Activated naive CD4-positive, alpha-beta T cell treated with anti-CD3 and anti-CD28 coated beads for 36 hours (primary cell): ENCODE measurements around the gene CLK4. TPM values are rescaled to one million over a fixed set of nuclear protein-coding genes. Genes with fewer than 3 reads are reported as not detected.

Source experiments
- CTCF ChIA-PET: fragments of 350-600 bp; sonication (Branson Sonifier 250); formaldehyde crosslinking; loops from one replicate; lab custom pipeline; 2021; ENCODE audit warnings: antibody characterized with exemption; lab: Charles Lee
- DNase-seq: peaks from one replicate; pipeline ENCODE4 v3.0.0-alpha.2; 2020
- H3K27ac Mint-ChIP-seq: one replicate; pipeline ENCODE4 v1.8.0; 2021; ENCODE audit warnings: mild to moderate bottlenecking, mixed read lengths
- H3K27me3 Mint-ChIP-seq: one replicate; pipeline ENCODE4 v1.8.0; 2021; ENCODE audit warnings: low read depth, mixed read lengths
- H3K36me3 Mint-ChIP-seq: one replicate; pipeline ENCODE4 v1.8.0; 2021; ENCODE audit warnings: low read depth, mixed read lengths
- H3K4me1 Mint-ChIP-seq: one replicate; pipeline ENCODE4 v1.8.0; 2021; ENCODE audit warnings: low read depth, mixed read lengths
- H3K4me3 Mint-ChIP-seq: one replicate; pipeline ENCODE4 v1.8.0; 2021; ENCODE audit warnings: mild to moderate bottlenecking, moderate library complexity, mixed read lengths
- H3K9me3 Mint-ChIP-seq: one replicate; pipeline ENCODE4 v1.8.0; 2021; ENCODE audit warnings: mixed read lengths
- intact Hi-C: fragments of 100-400 bp; cut with micrococcal nuclease; formaldehyde crosslinking; loops from one replicate; pipeline ENCODE4 v1.15.1; 2023
- total RNA-seq, 2 experiments: library from RNA; stranded (reverse); gene quantifications; one replicate each; pipeline ENCODE4 v1.2.3, GENCODE V29; 2021

CLK4 gene
- total RNA-seq, result 10 to 100 TPM; 33.9 to 34.9 TPM

DNA sequence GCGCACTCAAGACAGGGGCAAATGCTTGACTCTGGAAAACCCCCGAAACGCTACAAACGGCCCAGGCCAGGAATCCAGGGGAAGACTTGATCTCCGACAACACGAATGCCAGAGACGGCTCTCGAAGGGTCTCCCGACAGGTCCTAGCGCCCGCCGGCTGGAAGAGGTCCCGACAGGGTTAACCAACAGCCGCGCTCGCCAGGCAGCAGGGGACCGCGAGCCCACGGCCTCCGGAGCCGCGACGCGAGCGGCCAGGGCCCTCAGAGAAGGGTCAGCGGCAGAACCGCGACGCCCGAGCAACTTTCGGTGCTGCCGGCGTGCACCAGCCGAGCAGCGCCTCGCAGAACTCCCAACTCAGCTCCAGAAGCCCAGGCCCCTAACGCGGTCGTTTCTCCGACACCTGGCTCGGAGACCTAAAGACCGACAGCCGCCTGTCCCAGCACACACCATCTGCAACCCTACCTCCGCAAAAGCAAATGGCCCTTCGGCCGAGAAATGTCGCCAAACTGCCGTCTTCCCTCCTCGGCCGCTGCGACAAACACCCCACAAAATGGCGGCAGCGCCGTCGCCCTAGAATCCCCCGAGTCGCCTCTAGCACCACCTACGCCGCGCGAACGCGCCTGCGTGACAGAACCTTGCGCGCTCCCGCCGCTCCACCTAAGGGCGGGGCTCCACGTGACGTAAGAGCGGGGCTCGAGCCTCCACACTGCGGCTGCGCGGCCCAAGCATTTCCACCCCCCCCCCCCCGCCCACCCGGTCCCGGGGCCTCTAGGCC, at the start of gene CLK4:
Gene CLK4, minus strand, starts transcription at position 567 of the 775 bp plus-strand sequence. CDS start 3,634 bp downstream, outside the sequence.
- Mint-ChIP-seq H3K27ac (peak within 1 kb of the TSS; percentile 95), H3K9me3 (no peaks in the 10 kb centered on the region), H3K4me3 (peak within 1 kb of the TSS; percentile 97), H3K4me1 (peaks cover 28% of the 10 kb centered on the region), H3K27me3 (no peaks in the 10 kb centered on the region), H3K36me3 (peaks cover 14% of the 10 kb centered on the region)
- intact Hi-C loops, result loop anchor here (1.0 to 10.0 kb wide), 8 partner anchors 104 to 1072 kb away; partner anchors contain the start of genes CANX, HNRNPH1, RUFY1 and TMED9
- DNase-seq, result peak; percentile 97
- CTCF ChIA-PET, result no interaction called here

DNA sequence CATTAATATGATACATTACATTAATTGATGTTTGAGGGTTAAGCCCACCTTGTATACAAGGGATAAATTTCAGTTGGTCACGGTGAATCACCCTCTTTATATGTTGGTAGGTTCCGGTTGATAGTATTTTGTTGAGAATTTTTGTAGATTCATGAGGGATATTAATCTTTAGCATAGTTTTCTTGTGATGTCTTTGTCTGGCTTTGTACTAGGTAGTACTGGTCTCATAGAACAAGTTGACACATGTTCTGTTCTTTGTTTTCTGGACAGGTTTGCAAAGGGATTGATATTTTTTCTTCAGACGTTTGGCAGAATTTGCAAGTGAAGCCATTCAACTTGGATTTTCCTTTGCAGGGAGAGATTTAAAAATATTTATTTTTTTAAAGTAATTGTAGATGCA, 49.1 kb upstream of the CLK4 start:
- H3K27ac Mint-ChIP-seq, result no peak overlapping the region
- H3K4me1 Mint-ChIP-seq, result peaks cover 7% of the 10 kb centered on the region
- no peaks in the 10 kb centered on the region for H3K36me3 Mint-ChIP-seq
- intact Hi-C loops, result no loop called here
- no peak for DNase-seq
- H3K27me3 Mint-ChIP-seq, result peaks cover 8% of the 10 kb centered on the region
- H3K4me3 Mint-ChIP-seq, result no peak overlapping the region
- H3K9me3 Mint-ChIP-seq, result no peaks in the 10 kb centered on the region
- CTCF ChIA-PET, result no interaction called here

DNA sequence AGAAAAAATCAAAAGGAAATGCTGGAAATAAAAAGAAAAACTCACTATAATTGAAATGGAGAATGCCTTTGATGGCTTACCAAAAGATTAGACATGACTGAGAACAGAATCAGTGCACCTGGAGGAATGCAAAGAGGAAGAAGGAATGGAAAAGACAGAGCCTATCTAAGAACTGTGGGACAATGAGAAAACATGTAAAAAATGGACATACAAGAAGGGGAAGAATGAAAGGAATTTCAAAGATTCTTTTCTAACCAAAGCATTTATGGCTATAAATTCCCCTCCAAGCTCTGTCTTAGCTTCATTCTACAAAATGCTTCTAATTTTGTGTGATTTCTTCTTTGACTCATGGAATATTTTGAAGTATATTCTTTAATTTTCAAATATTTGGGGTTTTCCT, 47.5 kb upstream of the CLK4 start:
- Mint-ChIP-seq H3K9me3 (no peaks in the 10 kb centered on the region), H3K27me3 (peaks cover 3% of the 10 kb centered on the region), H3K4me3 (no peak overlapping the region), H3K27ac (no peak overlapping the region), H3K4me1 (peaks cover 7% of the 10 kb centered on the region), H3K36me3 (no peaks in the 10 kb centered on the region)
- no peak for DNase-seq
- CTCF ChIA-PET, result no interaction called here
- intact Hi-C loops, result no loop called here

DNA sequence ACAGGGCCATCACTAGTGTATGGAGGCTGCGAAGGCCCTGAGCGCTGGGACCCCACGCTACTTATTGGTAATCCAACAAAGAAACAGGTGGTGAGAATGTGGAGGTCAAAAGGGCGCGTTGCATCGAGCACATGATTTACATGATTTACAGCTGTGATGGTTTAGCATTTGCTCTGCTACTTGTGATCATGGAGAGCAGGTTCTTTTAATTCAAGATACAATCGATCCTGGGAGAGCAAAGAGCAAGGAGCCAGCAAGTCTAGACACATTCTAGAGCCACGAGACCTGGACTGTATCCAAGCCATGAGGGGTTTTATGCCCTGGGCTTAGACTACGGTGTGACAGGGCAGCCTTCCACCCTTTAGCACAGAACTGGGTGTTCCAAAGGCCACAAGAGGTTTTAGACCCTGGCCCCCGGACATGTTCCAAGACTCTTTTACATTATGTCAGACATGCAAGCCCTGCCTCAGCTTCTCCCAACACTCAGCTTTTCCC, 47.0 kb upstream of the CLK4 start:
- peaks cover 7% of the 10 kb centered on the region for H3K4me1 Mint-ChIP-seq
- no peaks in the 10 kb centered on the region for H3K9me3 Mint-ChIP-seq
- H3K4me3 Mint-ChIP-seq, result no peak overlapping the region
- intact Hi-C loops, result no loop called here
- peaks cover 7% of the 10 kb centered on the region for H3K27me3 Mint-ChIP-seq
- CTCF ChIA-PET, result no interaction called here
- H3K27ac Mint-ChIP-seq, result no peak overlapping the region
- H3K36me3 Mint-ChIP-seq, result no peaks in the 10 kb centered on the region
- no peak for DNase-seq

DNA sequence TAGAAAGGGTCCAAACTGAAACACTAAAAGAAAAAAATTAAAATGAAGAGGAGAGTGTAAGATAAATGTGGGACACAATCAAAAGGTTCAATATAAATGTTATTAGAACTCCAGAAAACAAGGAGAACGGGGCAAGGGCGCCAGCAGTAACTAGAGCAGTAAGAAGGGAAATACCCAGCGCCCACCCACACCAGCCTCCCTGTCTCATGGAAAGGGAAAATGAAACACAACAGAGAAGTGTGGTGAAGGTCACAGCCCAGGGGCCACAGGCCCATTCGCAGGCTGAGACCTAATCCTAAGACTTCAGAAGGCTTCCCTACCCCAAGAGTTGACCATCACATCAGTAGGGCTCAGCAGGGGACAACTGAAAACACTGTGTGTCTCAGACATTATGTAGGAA, 45.8 kb upstream of the CLK4 start:
- no peak overlapping the region for H3K27ac Mint-ChIP-seq
- H3K9me3 Mint-ChIP-seq, result no peaks in the 10 kb centered on the region
- intact Hi-C loops, result no loop called here
- H3K4me3 Mint-ChIP-seq, result no peak overlapping the region
- peak; percentile 9 for DNase-seq
- CTCF ChIA-PET, result no interaction called here
- H3K27me3 Mint-ChIP-seq, result peaks cover 10% of the 10 kb centered on the region
- H3K4me1 Mint-ChIP-seq, result peaks cover 7% of the 10 kb centered on the region
- no peaks in the 10 kb centered on the region for H3K36me3 Mint-ChIP-seq

DNA sequence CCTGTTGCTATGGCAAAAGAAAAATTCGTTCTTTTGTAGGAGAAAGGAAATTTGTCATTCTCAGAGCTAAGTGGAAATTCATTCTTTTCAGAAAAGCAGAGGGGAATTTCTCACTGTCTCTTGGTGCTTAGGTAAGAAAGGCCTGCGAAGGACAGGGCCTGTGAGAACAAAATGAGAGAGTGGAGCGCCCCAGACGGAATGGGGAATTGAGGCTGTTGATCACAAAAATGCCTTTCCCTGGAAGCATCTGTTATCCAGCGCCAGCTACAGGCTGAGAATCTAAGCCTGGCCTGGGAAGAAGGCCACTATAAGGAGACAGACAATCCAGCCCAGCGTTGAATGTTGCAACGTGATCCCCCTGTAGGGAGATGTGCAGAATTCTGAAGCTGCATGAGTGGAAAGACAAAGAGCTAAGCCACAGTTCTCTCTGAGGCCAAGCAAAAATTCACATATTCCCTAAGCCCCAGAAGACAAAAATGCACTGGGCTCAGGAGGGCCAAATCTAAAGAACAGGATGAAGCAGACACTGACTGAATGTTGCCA, 44.8 kb upstream of the CLK4 start:
- Mint-ChIP-seq H3K4me3 (no peak overlapping the region), H3K4me1 (peaks cover 7% of the 10 kb centered on the region), H3K36me3 (no peaks in the 10 kb centered on the region), H3K27me3 (peaks cover 6% of the 10 kb centered on the region), H3K9me3 (no peaks in the 10 kb centered on the region), H3K27ac (no peak overlapping the region)
- CTCF ChIA-PET, result no interaction called here
- intact Hi-C loops, result no loop called here
- DNase-seq, result no peak

DNA sequence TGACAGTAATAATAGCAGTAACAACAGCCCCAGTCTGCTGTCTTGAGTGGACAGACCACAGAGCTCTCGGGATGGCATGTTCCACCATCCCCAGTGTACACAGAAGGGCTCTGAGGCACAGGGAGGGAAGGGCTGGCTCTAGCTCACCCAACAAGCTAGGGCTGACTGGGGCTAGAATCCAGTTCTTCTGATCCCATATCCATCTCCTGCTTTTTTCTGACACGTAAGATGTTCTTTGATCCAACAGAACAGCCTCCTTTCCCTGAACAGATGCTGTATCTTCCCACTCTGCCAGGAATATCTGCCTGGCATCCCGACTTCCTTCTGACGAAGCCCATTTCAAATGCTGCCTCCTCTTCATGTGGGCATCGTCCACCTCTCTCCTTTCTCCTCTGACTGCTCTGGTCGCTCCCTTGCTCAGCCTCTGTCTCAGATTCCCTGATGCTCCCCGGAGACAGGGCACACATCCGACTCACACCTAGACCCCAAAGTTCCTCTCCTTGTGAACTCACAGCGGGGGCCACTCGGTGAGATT, 43.6 kb upstream of the CLK4 start:
- Mint-ChIP-seq H3K27ac (no peak overlapping the region), H3K36me3 (no peaks in the 10 kb centered on the region), H3K27me3 (peaks cover 6% of the 10 kb centered on the region), H3K4me3 (no peak overlapping the region), H3K9me3 (no peaks in the 10 kb centered on the region), H3K4me1 (peaks cover 7% of the 10 kb centered on the region)
- CTCF ChIA-PET, result interaction anchor here (0.6 kb wide), 1 partner anchor 127 kb away, joined by 9 read pairs; no protein-coding TSS in a partner anchor
- intact Hi-C loops, result no loop called here
- no peak for DNase-seq

DNA sequence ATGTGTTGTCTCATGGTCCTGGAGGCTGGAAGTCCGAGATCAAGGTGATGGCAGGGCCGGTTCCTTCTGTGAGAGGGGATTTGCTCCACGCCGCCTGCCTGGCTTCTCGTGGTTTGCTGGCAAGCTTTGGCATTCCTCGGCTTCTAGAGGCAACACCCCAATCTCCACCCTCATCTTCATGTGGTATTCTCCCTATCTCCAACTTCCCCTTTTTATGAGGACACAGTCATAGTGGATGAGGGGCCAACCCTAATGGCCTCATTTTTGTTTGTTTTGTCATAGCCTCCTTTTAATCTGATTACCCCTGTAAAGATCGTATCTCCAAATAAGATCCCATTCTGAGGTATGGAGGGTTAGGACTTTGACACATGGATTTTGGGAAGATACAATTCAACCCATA, 41.7 kb upstream of the CLK4 start:
- Mint-ChIP-seq H3K36me3 (no peaks in the 10 kb centered on the region), H3K27ac (no peak overlapping the region), H3K9me3 (no peaks in the 10 kb centered on the region), H3K27me3 (peaks cover 14% of the 10 kb centered on the region), H3K4me1 (peaks cover 7% of the 10 kb centered on the region), H3K4me3 (no peak overlapping the region)
- DNase-seq, result no peak
- intact Hi-C loops, result no loop called here
- CTCF ChIA-PET, result no interaction called here

DNA sequence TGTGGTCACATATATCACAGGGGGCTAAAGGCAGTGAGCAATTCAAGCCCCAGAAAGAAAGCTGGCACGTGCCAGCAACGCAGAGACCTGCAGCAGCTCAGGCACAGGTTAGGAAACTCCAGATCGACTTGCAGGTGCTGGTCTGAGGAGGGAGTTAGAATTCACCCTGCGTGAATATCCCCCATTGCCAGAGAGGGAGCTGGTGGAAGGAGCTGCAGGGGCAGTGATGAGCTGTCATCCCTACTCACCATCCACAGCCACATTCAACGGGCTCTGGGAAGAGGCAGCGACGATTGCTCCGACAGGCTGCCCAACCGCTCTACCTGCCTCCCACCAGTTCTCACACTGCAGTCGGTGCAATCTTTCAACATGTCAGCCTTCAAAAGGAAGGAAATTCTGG, 40.8 kb upstream of the CLK4 start:
- Mint-ChIP-seq H3K4me3 (no peak overlapping the region), H3K27ac (no peak overlapping the region), H3K27me3 (peaks cover 14% of the 10 kb centered on the region), H3K36me3 (no peaks in the 10 kb centered on the region), H3K9me3 (no peaks in the 10 kb centered on the region), H3K4me1 (peaks cover 7% of the 10 kb centered on the region)
- CTCF ChIA-PET, result no interaction called here
- intact Hi-C loops, result no loop called here
- no peak for DNase-seq

DNA sequence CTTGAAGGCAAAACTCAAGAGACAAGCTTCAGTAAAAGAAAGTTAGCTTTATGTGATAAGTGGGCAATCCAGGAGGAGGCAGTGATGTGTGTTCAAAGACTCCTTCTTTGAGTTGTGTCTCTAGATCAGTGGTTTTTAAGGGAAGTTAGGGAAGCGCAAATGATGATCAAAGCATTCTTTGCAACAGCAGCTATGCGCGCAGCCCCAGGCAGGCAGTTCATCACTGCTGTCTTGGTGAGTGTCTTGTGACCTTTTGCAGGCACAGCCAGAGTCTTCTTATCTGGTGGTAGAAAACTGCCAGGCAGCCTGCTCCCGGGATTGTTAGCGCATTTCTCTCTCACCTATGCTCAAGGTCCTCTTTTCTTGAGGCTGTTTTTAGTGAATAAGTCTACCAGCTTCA, 40.3 kb upstream of the CLK4 start:
- CTCF ChIA-PET, result no interaction called here
- Mint-ChIP-seq H3K36me3 (no peaks in the 10 kb centered on the region), H3K27ac (no peak overlapping the region), H3K4me1 (peaks cover 5% of the 10 kb centered on the region), H3K27me3 (peaks cover 14% of the 10 kb centered on the region), H3K9me3 (no peaks in the 10 kb centered on the region), H3K4me3 (no peak overlapping the region)
- intact Hi-C loops, result no loop called here
- DNase-seq, result no peak

DNA sequence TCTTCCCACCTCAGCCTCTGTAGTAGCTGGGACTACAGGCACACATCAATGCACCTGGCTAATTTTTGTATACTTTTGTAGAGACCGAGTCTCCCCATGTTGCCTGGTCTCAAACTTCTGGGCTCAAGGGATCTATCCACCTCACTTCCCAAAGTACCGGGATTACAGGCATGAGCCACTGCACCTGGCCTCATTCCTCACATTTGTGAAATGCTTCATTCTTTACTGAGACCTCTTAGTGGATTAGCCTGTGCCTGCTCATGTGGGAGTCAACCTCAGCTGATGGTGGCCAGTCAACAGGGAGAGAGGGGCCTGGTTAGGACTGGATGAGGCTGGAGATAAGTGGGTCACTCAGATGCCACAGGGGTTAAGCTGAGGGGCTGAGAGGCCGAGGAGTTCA, 37.3 kb upstream of the CLK4 start:
- H3K36me3 Mint-ChIP-seq, result no peaks in the 10 kb centered on the region
- peaks cover 13% of the 10 kb centered on the region for H3K27me3 Mint-ChIP-seq
- CTCF ChIA-PET, result no interaction called here
- H3K27ac Mint-ChIP-seq, result no peak overlapping the region
- intact Hi-C loops, result no loop called here
- no peaks in the 10 kb centered on the region for H3K4me1 Mint-ChIP-seq
- no peaks in the 10 kb centered on the region for H3K9me3 Mint-ChIP-seq
- DNase-seq, result no peak
- H3K4me3 Mint-ChIP-seq, result no peak overlapping the region

DNA sequence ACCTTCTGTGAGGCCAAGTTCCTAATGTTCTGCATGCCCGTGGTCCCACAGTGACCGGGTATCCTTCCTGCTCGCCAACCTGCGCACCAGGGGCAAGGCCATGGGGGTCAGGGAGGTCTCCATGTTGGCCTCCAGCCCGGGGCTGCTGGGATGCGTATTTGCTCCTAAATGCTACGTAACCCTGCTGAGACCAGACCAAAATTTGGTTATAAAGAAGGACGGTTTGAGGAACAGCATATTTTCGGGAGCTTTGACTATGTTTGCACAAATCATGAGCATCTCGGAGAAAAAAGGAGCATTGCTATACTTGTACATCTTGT, 35.7 kb upstream of the CLK4 start:
- CTCF ChIA-PET, result no interaction called here
- no peak for DNase-seq
- Mint-ChIP-seq H3K36me3 (no peaks in the 10 kb centered on the region), H3K27ac (no peak overlapping the region), H3K4me3 (no peak overlapping the region), H3K9me3 (no peaks in the 10 kb centered on the region), H3K27me3 (peaks cover 11% of the 10 kb centered on the region), H3K4me1 (no peaks in the 10 kb centered on the region)
- intact Hi-C loops, result no loop called here
